Endothelial cell of umbilical vein (primary cell): ENCODE measurements around the gene METTL5. TPM values are rescaled to one million over a fixed set of nuclear protein-coding genes. Genes with fewer than 3 reads are reported as not detected.

Experiments
- BruUV-seq: library from RNA; stranded (reverse); fragments of 400-500 nt; replicated peaks from 2 replicates; lab custom pipeline; 2021; lab: Mats Ljungman, UMichigan
- CTCF ChIA-PET: fragments of 300-600, 350-600 bp; sonication (Branson Sonifier 250); formaldehyde crosslinking; loops from one replicate; lab custom pipeline; 2021; ENCODE audit warnings: antibody characterized with exemption, inconsistent platforms; lab: Charles Lee
- POLR2A ChIA-PET: fragments of 300-600, 350-600 bp; sonication (Branson Sonifier 250); formaldehyde crosslinking; loops from one replicate; lab custom pipeline; 2021; ENCODE audit warnings: antibody characterized with exemption, inconsistent platforms; lab: Charles Lee
- DNase-seq: peaks from one replicate; pipeline ENCODE4 v3.0.0-alpha.2; 2011; ENCODE audit warnings: low read depth, low spot score
- FAIRE-seq: peaks from 2 replicates; lab custom pipeline; 2011; peaks lifted over from hg19 to GRCh38; lab: Jason Lieb, UNC
- H2AFZ ChIP-seq: 2 replicates; pipeline ENCODE4 v1.6.0; 2012; ENCODE audit warnings: low read depth, low read length, control low read depth, inconsistent platforms
- H3K27ac ChIP-seq: 2 replicates; pipeline ENCODE4 v1.5.1; 2011; ENCODE audit warnings: low read depth, mild to moderate bottlenecking, control low read depth, low read length, moderate library complexity; ENCODE audit not compliant: insufficient read depth
- H3K27me3 ChIP-seq, 2 experiments: 2 replicates each; pipeline versions ENCODE4 v1.6.0 to v1.6.1; 2011; ENCODE audit warnings: low read length in 2 of 2, mixed read lengths in 1 of 2; ENCODE audit not compliant: control insufficient read depth in 2 of 2, insufficient read depth in 2 of 2
- H3K36me3 ChIP-seq, 2 experiments: 2 replicates in 1 of 2; 3 replicates in 1 of 2; pipeline ENCODE4 v1.5.1; 2011; ENCODE audit warnings: low read length in 2 of 2, mild to moderate bottlenecking in 1 of 2, moderate library complexity in 1 of 2; ENCODE audit not compliant: control insufficient read depth in 2 of 2, insufficient read depth in 2 of 2; ENCODE audit errors: extremely low read depth in 1 of 2
- H3K4me1 ChIP-seq: 3 replicates; pipeline ENCODE4 v1.5.1; 2011; ENCODE audit warnings: mild to moderate bottlenecking, low read length; ENCODE audit not compliant: control insufficient read depth, insufficient read depth; ENCODE audit errors: extremely low read depth
- H3K4me2 ChIP-seq: 2 replicates; pipeline ENCODE4 v1.6.1; 2011; ENCODE audit warnings: low read length, control low read depth, mixed read lengths; ENCODE audit not compliant: insufficient read depth
- H3K4me3 ChIP-seq, 3 experiments: fragments of 200-600 bp in 1 of 3; sonication (generic), shearing (Covaris generic) in 1 of 3; replicated peaks in 1 of 3; 2 replicates each; pipeline ENCODE4 v1.5.1; 2011 to 2016; ENCODE audit warnings: control low read depth in 3 of 3, low read length in 3 of 3, mild to moderate bottlenecking in 2 of 3, inconsistent platforms in 1 of 3, low read depth in 1 of 3, moderate library complexity in 1 of 3; ENCODE audit not compliant: insufficient read depth in 1 of 3
- H3K79me2 ChIP-seq: 2 replicates; pipeline ENCODE4 v1.6.0; 2012; ENCODE audit warnings: low read length, inconsistent platforms; ENCODE audit not compliant: control insufficient read depth, insufficient read depth
- H3K9ac ChIP-seq: replicated peaks from 2 replicates; pipeline ENCODE3; 2011; ENCODE audit warnings: low read length, control low read depth; ENCODE audit not compliant: insufficient read depth; ENCODE audit errors: extremely low read depth
- H3K9me1 ChIP-seq: replicated peaks from 3 replicates; pipeline ENCODE4 v1.6.0; 2011; ENCODE audit warnings: mild to moderate bottlenecking, low read length; ENCODE audit not compliant: control insufficient read depth, insufficient read depth; ENCODE audit errors: extremely low read depth
- H3K9me3 ChIP-seq: replicated peaks from 2 replicates; pipeline ENCODE4 v1.5.1; 2012; ENCODE audit warnings: low read length, inconsistent platforms; ENCODE audit not compliant: control insufficient read depth, insufficient read depth
- H4K20me1 ChIP-seq: replicated peaks from 2 replicates; pipeline ENCODE3; 2011; ENCODE audit warnings: mild to moderate bottlenecking, low read length; ENCODE audit not compliant: control insufficient read depth, insufficient read depth; ENCODE audit errors: extremely low read depth
- EZH2 ChIP-seq: IDR thresholded peaks from 2 replicates; pipeline ENCODE4 v1.6.1; 2012; ENCODE audit warnings: borderline replicate concordance, low read depth, mild to moderate bottlenecking, moderate library complexity, low read length, inconsistent platforms; ENCODE audit not compliant: severe bottlenecking
- FOS ChIP-seq: IDR thresholded peaks from 2 replicates; pipeline ENCODE4 v1.6.1; 2011; ENCODE audit warnings: mild to moderate bottlenecking, low read length, moderate library complexity, borderline replicate concordance; ENCODE audit not compliant: insufficient read depth
- GATA2 ChIP-seq: IDR thresholded peaks from 2 replicates; pipeline ENCODE4 v1.7.0; 2011; ENCODE audit warnings: low read depth, mild to moderate bottlenecking, moderate library complexity, mixed read lengths, low read length; ENCODE audit not compliant: insufficient read length, insufficient read depth
- JUN ChIP-seq: IDR thresholded peaks from 2 replicates; pipeline ENCODE4 v1.6.1; 2011; ENCODE audit warnings: borderline replicate concordance, low read depth; ENCODE audit not compliant: insufficient read length, insufficient read depth
- MYC ChIP-seq: IDR thresholded peaks from one replicate; pipeline ENCODE4 v1.6.1; 2011; ENCODE audit warnings: mild to moderate bottlenecking, low read depth, low read length
- POLR2A ChIP-seq: IDR thresholded peaks from 2 replicates; pipeline ENCODE4 v1.6.1; 2012; ENCODE audit warnings: low read depth, mild to moderate bottlenecking, control low read depth, low read length
- POLR2AphosphoS5 ChIP-seq: IDR thresholded peaks from 2 replicates; pipeline ENCODE4 v1.6.1; 2012; ENCODE audit warnings: low read depth, mild to moderate bottlenecking, control low read depth, low read length, moderate library complexity; ENCODE audit not compliant: insufficient read depth
- dilution Hi-C: fragments of 300-500 bp; cut with MboI; formaldehyde crosslinking; loops from one replicate; pipeline ENCODE4 v1.15.0; 2019; ENCODE audit warnings: low sequenced_read_pairs; ENCODE audit not compliant: extremely low pct_ligation_motif_present
- intact Hi-C: fragments of 100-400 bp; cut with micrococcal nuclease; formaldehyde crosslinking; loops from one replicate; pipeline ENCODE4 v1.10.0; 2022
- polyA plus RNA-seq, 4 experiments: library from polyadenylated mRNA; depleted of rRNA in 3 of 4; stranded (reverse) in 3 of 4; unstranded in 1 of 4; fragments of >200 nt; gene quantifications; 2 replicates each; pipeline versions ENCODE4 v1.2.1 to v1.2.3, GENCODE V29; 2011 to 2012; ENCODE audit warnings: missing spikeins in 1 of 4
- total RNA-seq: library from RNA; stranded (reverse); gene quantifications from 2 replicates; pipeline ENCODE4 v1.2.3, GENCODE V29; 2021
- TF ChIP-seq, protein P1 (sequence below): IDR thresholded peaks from 2 replicates; pipeline ENCODE4 v1.6.1; 2011; ENCODE audit not compliant: insufficient read depth, insufficient read length
- TF ChIP-seq, protein P2 (sequence below), 2 donors: IDR thresholded peaks; 1 replicate in 1 of 2; 2 replicates in 1 of 2; pipeline ENCODE4 v1.5.1; 2011; ENCODE audit warnings: low read length in 2 of 2, mild to moderate bottlenecking in 2 of 2, moderate library complexity in 2 of 2, control low read depth in 1 of 2, inconsistent platforms in 1 of 2, low read depth in 1 of 2; ENCODE audit not compliant: insufficient read depth in 1 of 2; ENCODE audit errors: extremely low read depth in 1 of 2

METTL5 gene
- total and polyA plus RNA-seq, 2 donors (not counting 3 experiments of a cell fraction or from before 2014, with no cell fraction given): 27.0 to 52.0 TPM

DNA sequence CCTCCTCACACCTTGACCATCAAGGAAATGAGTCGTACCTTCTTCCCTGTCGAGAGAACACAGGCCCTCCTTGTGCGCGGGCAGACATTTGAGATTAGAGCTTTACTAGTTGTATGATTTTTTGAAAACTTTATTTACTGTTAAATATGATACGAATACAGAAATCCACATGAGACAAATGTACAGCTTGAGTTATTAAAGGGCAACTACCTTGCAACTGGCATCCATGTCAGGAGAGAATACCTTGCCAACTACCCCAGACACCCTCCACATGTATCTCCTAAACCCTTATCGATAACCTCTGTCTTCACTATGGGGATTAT is 62.8 kb downstream of the METTL5 start:
- H3K4me1 ChIP-seq: no peaks in the 10 kb centered on the region
- no peaks in the 10 kb centered on the region for H3K9me1 ChIP-seq
- CTCF ChIA-PET: interaction anchor here (0.9 kb wide), 1 partner anchor 309 kb away, joined by 3 read pairs; no protein-coding TSS in a partner anchor
- POLR2A ChIA-PET: no interaction called here
- dilution Hi-C loops: no loop called here
- H3K4me3 ChIP-seq: no peak overlapping the region
- intact Hi-C loops: no loop called here
- no peaks in the 10 kb centered on the region for H3K36me3 ChIP-seq
- H3K9ac ChIP-seq: no peak overlapping the region
- H3K4me2 ChIP-seq: no peak overlapping the region
- FAIRE-seq (no peak), DNase-seq (no peak)
- BruUV-seq: no TSS peak
- H2AFZ ChIP-seq: no peak overlapping the region
- no peaks in the 10 kb centered on the region for H3K27me3 ChIP-seq
- no peaks in the 10 kb centered on the region for H3K79me2 ChIP-seq
- H3K27ac ChIP-seq: no peak overlapping the region
- H4K20me1 ChIP-seq: no peaks in the 10 kb centered on the region
- TF ChIP-seq POLR2A (no peak), EZH2 (no peak), JUN (no peak), GATA2 (no peak), MYC (no peak), POLR2AphosphoS5 (no peak), FOS (no peak)
- TF ChIP-seq, protein P1, sequence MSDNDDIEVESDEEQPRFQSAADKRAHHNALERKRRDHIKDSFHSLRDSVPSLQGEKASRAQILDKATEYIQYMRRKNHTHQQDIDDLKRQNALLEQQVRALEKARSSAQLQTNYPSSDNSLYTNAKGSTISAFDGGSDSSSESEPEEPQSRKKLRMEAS: no peak
- TF ChIP-seq, protein P2, sequence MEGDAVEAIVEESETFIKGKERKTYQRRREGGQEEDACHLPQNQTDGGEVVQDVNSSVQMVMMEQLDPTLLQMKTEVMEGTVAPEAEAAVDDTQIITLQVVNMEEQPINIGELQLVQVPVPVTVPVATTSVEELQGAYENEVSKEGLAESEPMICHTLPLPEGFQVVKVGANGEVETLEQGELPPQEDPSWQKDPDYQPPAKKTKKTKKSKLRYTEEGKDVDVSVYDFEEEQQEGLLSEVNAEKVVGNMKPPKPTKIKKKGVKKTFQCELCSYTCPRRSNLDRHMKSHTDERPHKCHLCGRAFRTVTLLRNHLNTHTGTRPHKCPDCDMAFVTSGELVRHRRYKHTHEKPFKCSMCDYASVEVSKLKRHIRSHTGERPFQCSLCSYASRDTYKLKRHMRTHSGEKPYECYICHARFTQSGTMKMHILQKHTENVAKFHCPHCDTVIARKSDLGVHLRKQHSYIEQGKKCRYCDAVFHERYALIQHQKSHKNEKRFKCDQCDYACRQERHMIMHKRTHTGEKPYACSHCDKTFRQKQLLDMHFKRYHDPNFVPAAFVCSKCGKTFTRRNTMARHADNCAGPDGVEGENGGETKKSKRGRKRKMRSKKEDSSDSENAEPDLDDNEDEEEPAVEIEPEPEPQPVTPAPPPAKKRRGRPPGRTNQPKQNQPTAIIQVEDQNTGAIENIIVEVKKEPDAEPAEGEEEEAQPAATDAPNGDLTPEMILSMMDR (IDR thresholded peaks at IDR 0.05; ENCODE audit: extremely low read depth in 1 of 2, insufficient read depth in 1 of 2, low read depth in 1 of 2, low read length in 2 of 2): no peak
- no peaks in the 10 kb centered on the region for H3K9me3 ChIP-seq

Other genes starting within 250 kb of the METTL5 start
- 36.7 and 44.9 TPM in 2 replicates for gene PPIG, start 240.6 kb downstream of the METTL5 start, total RNA-seq
- gene PPIG, start 240.6 kb downstream of the METTL5 start, polyA plus RNA-seq: 7.4 and 13.4 TPM in 2 replicates
- not detected in 2 replicates for gene CFAP210, start 130.5 kb downstream of the METTL5 start, total RNA-seq
- not detected in 2 replicates for gene CFAP210, start 130.5 kb downstream of the METTL5 start, polyA plus RNA-seq
- gene PHOSPHO2, start 130.4 kb downstream of the METTL5 start, total RNA-seq: 2.7 TPM in 2 replicates
- gene PHOSPHO2, start 130.4 kb downstream of the METTL5 start, polyA plus RNA-seq: 0.45 and 0.69 TPM in 2 replicates
- 11.2 and 13.4 TPM in 2 replicates for gene KLHL23, start 91.1 kb downstream of the METTL5 start, total RNA-seq
- gene KLHL23, start 91.1 kb downstream of the METTL5 start, polyA plus RNA-seq: 4.0 and 4.4 TPM in 2 replicates
- gene SSB, start 26.0 kb downstream of the METTL5 start, total RNA-seq: 124 and 125 TPM in 2 replicates
- gene SSB, start 26.0 kb downstream of the METTL5 start, polyA plus RNA-seq: 18.5 and 36.1 TPM in 2 replicates
- gene UBR3, start 2.5 kb upstream of the METTL5 start, total RNA-seq: 27.5 and 27.7 TPM in 2 replicates
- gene UBR3, start 2.5 kb upstream of the METTL5 start, polyA plus RNA-seq: 3.8 and 5.3 TPM in 2 replicates